K562 (cell line): ENCODE results near the gene RIPOR2. TPM values are rescaled to one million over a fixed set of nuclear protein-coding genes. Genes with fewer than 3 reads are reported as not detected.

Experiments used
- ATAC-seq: fragments of 200-7000 bp; cut with Tn5 transposase; 3 replicates; pipeline ENCODE4 v1.9.1; 2020; ENCODE audit warnings: moderate library complexity
- BruUV-seq: library from RNA; stranded (reverse); fragments of 400-500 nt; replicated peaks from 2 replicates; lab custom pipeline; 2021; lab: Mats Ljungman, UMichigan
- CTCF ChIA-PET: fragments of 300-600 bp; formaldehyde crosslinking; extraction: SDS; loops from one replicate; lab custom pipeline; 2021; ENCODE audit warnings: low intra/inter-chr PET ratio; lab: Yijun Ruan, JAX
- POLR2A ChIA-PET: fragments of 300-600, 350-650 bp; sonication (Branson Sonifier 250); formaldehyde crosslinking; extraction: SDS; loops from one replicate; lab custom pipeline; 2021; ENCODE audit warnings: antibody characterized with exemption, inconsistent platforms; lab: Yijun Ruan, JAX
- DNase-seq, 4 experiments: peaks; one replicate each; pipeline versions ENCODE4 v3.0.0 to v3.0.0-alpha.2; 2011 to 2018; ENCODE audit warnings: low spot score in 3 of 4, mixed read lengths in 3 of 4; ENCODE audit errors: extremely low read depth in 1 of 4
- FAIRE-seq: peaks from 2 replicates; lab custom pipeline; 2011; peaks lifted over from hg19 to GRCh38; lab: Jason Lieb, UNC
- H2AFZ ChIP-seq: 2 replicates; pipeline ENCODE4 v1.6.0; 2011; ENCODE audit warnings: low read depth, low read length, control low read depth, inconsistent platforms
- H3K27ac ChIP-seq: fragments of 200-600 bp; 3 replicates; pipeline ENCODE4 v1.8.0; 2011; ENCODE audit warnings: low read depth, mild to moderate bottlenecking, control low read depth, inconsistent platforms, low read length, moderate library complexity, mixed read lengths; ENCODE audit errors: extremely low read depth
- H3K27me3 ChIP-seq, 2 experiments: fragments of 300-600 bp in 1 of 2; 2 replicates in 1 of 2; 3 replicates in 1 of 2; pipeline versions ENCODE4 v1.6.0 to v1.8.0; 2011; ENCODE audit warnings: inconsistent platforms in 2 of 2, low read length in 2 of 2, mild to moderate bottlenecking in 1 of 2, mixed read lengths in 1 of 2, moderate library complexity in 1 of 2; ENCODE audit not compliant: control insufficient read depth in 2 of 2, insufficient read depth in 2 of 2
- H3K36me3 ChIP-seq: fragments of 300-600 bp; 3 replicates; pipeline ENCODE4 v1.8.0; 2011; ENCODE audit warnings: mild to moderate bottlenecking, low read length, inconsistent platforms; ENCODE audit not compliant: control insufficient read depth, insufficient read depth
- H3K4me1 ChIP-seq, 2 experiments: fragments of 200-600 bp in 1 of 2; replicated peaks in 1 of 2; 2 replicates in 1 of 2; 3 replicates in 1 of 2; pipeline versions ENCODE4 v1.5.1 to v1.8.0; 2011; ENCODE audit warnings: inconsistent platforms in 2 of 2, low read length in 2 of 2, mild to moderate bottlenecking in 1 of 2, mixed read lengths in 1 of 2, moderate library complexity in 1 of 2; ENCODE audit not compliant: control insufficient read depth in 2 of 2, insufficient read depth in 2 of 2
- H3K4me2 ChIP-seq: 2 replicates; pipeline ENCODE4 v1.6.1; 2011; ENCODE audit warnings: low read length, control low read depth, inconsistent platforms, mixed read lengths; ENCODE audit not compliant: insufficient read depth
- H3K4me3 ChIP-seq: fragments of 200-600 bp; sonication (generic), shearing (Covaris generic); 2 replicates; pipeline ENCODE4 v1.5.1; 2016; ENCODE audit warnings: control low read depth, inconsistent platforms
- H3K79me2 ChIP-seq: fragments of 200-600 bp; 3 replicates; pipeline ENCODE4 v1.8.0; 2011; ENCODE audit warnings: low read length, inconsistent platforms; ENCODE audit not compliant: control insufficient read depth, insufficient read depth
- H3K9ac ChIP-seq, 2 experiments: 2 replicates each; pipeline versions ENCODE4 v1.6.0 to v1.6.1; 2011; ENCODE audit warnings: low read depth in 2 of 2, low read length in 2 of 2, control low read depth in 1 of 2, inconsistent platforms in 1 of 2, mild to moderate bottlenecking in 1 of 2, mixed read lengths in 1 of 2; ENCODE audit not compliant: insufficient read depth in 1 of 2
- H3K9me1 ChIP-seq: one replicate; pipeline ENCODE4 v1.6.0; 2011; ENCODE audit warnings: inconsistent platforms, mild to moderate bottlenecking, low read length, moderate library complexity; ENCODE audit not compliant: control insufficient read depth, insufficient read depth
- H3K9me3 ChIP-seq: replicated peaks from 2 replicates; pipeline ENCODE4 v1.5.1; 2011; ENCODE audit warnings: low read depth, low read length, inconsistent platforms; ENCODE audit not compliant: control insufficient read depth, insufficient read depth
- H4K20me1 ChIP-seq: replicated peaks from 2 replicates; pipeline ENCODE4 v1.6.1; 2011; ENCODE audit warnings: low read length, inconsistent platforms, mixed read lengths; ENCODE audit not compliant: control insufficient read depth, insufficient read depth
- CBX8 ChIP-seq: fragments of 200-600 bp; sonication (generic); IDR thresholded peaks from 2 replicates; pipeline ENCODE4 v1.6.1; 2012; ENCODE audit warnings: borderline replicate concordance, mixed run types, low read depth, mild to moderate bottlenecking, moderate library complexity, mixed read lengths, low read length, control low read depth, inconsistent platforms; ENCODE audit not compliant: poor library complexity, severe bottlenecking; ENCODE audit errors: extremely low read depth
- ETS1 ChIP-seq: conservative IDR thresholded peaks from 2 replicates; pipeline ENCODE4 v1.6.1; 2011; ENCODE audit warnings: low read depth, mild to moderate bottlenecking, low read length; ENCODE audit not compliant: control insufficient read depth
- GATA2 ChIP-seq: sonication (generic); formaldehyde crosslinking; IDR thresholded peaks from 2 replicates; pipeline ENCODE4 v1.4.0; 2020; ENCODE audit warnings: mild to moderate bottlenecking, missing genetic modification reagents
- GTF2A2 ChIP-seq: IDR thresholded peaks from 2 replicates; pipeline ENCODE4 v1.6.1; 2016; ENCODE audit warnings: mild to moderate bottlenecking, missing genetic modification characterization, missing compliant biosample characterization
- NCOA6 ChIP-seq: fragments of 450-650 bp; IDR thresholded peaks from 2 replicates; pipeline ENCODE4 v1.6.1; 2017; ENCODE audit warnings: mild to moderate bottlenecking
- PCBP1 ChIP-seq: fragments of 200-400 bp; formaldehyde crosslinking; IDR thresholded peaks from 2 replicates; pipeline ENCODE4 v1.6.1; 2018; ENCODE audit warnings: mild to moderate bottlenecking, low read depth, low read length; ENCODE audit not compliant: poor library complexity, severe bottlenecking
- POLR2G ChIP-seq: fragments of 200-400 bp; formaldehyde crosslinking; IDR thresholded peaks from 2 replicates; pipeline ENCODE4 v1.6.1; 2017; ENCODE audit warnings: low read depth, mild to moderate bottlenecking, antibody characterized with exemption, low read length, moderate library complexity
- SMAD3 ChIP-seq: fragments of 450-650 bp; formaldehyde crosslinking; conservative IDR thresholded peaks from 2 replicates; pipeline ENCODE4 v1.4.0; 2020; ENCODE audit warnings: mild to moderate bottlenecking
- SRSF3 ChIP-seq: fragments of 200-400 bp; formaldehyde crosslinking; IDR thresholded peaks from 2 replicates; pipeline ENCODE4 v1.6.1; 2016; ENCODE audit warnings: mild to moderate bottlenecking, low read length, moderate library complexity; ENCODE audit not compliant: insufficient read depth
- TAF9B ChIP-seq: fragments of 450-650 bp; IDR thresholded peaks from 2 replicates; pipeline ENCODE4 v1.6.1; 2018; ENCODE audit warnings: mild to moderate bottlenecking; ENCODE audit not compliant: partially characterized antibody
- TARDBP ChIP-seq: fragments of 450-650 bp; IDR thresholded peaks from 2 replicates; pipeline ENCODE4 v1.6.1; 2016
- TRIM24 ChIP-seq, 2 experiments: fragments of 450-650 bp; IDR thresholded peaks; 2 replicates each; pipeline ENCODE4 v1.6.1; 2016
- U2AF1 ChIP-seq: fragments of 200-400 bp; formaldehyde crosslinking; optimal IDR thresholded peaks from 2 replicates; pipeline ENCODE3; 2017; ENCODE audit warnings: mild to moderate bottlenecking, low read depth, low read length, moderate library complexity
- ZBED1 ChIP-seq: IDR thresholded peaks from 2 replicates; pipeline ENCODE4 v1.6.1; 2014
- ZBTB8A ChIP-seq: fragments of 450-650 bp; IDR thresholded peaks from 2 replicates; pipeline ENCODE4 v1.6.1; 2018; ENCODE audit warnings: mild to moderate bottlenecking, moderate library complexity; ENCODE audit not compliant: partially characterized antibody
- ZHX1 ChIP-seq: fragments of 150-350 bp; conservative IDR thresholded peaks from 2 replicates; pipeline ENCODE4 v1.6.1; 2014; ENCODE audit warnings: low read length
- ZNF274 ChIP-seq: IDR thresholded peaks from 2 replicates; pipeline ENCODE4 v1.6.1; 2011; ENCODE audit warnings: low read depth, mild to moderate bottlenecking, low read length, moderate library complexity, borderline replicate concordance
- ZNF408 ChIP-seq: fragments of 250-450 bp; sonication (Bioruptor Pico); IDR thresholded peaks from 2 replicates; pipeline ENCODE4 v1.4.0; 2020; ENCODE audit warnings: low read depth, mild to moderate bottlenecking, moderate library complexity
- WGBS: fragments of 100-300 bp; shearing (Covaris generic); methylation state at CpG from one replicate; pipeline ENCODE4 v1.1.6; 2016; ENCODE audit warnings: low coverage, mixed read lengths; ENCODE audit not compliant: insufficient coverage; ENCODE audit errors: missing lambda C conversion rate; 5-methylcytosine and 5-hydroxymethylcytosine counted together
- in situ Hi-C: fragments of 300-500 bp; cut with MboI; formaldehyde crosslinking; loops from 4 replicates; pipeline ENCODE4 v1.15.0; 2018; ENCODE audit warnings: inconsistent platforms, mixed read lengths
- intact Hi-C: fragments of 100-400 bp; cut with micrococcal nuclease; formaldehyde crosslinking; loops from 2 replicates; pipeline ENCODE4 v1.14.2; 2022
- polyA plus RNA-seq, 8 experiments: library from polyadenylated mRNA; depleted of rRNA in 4 of 8; stranded (reverse) in 5 of 8; unstranded in 3 of 8; fragments of >200 nt; fragmentation: Nextera tagmentation in 2 of 8; fragmentation: Illumina TruSeq in 1 of 8; extraction: Ambion mirVana in 2 of 8; extraction: Trizol in 1 of 8; gene quantifications; 2 replicates each; pipeline versions ENCODE4 v1.2.1 to v1.2.3, GENCODE V29; 2011 to 2014; ENCODE audit warnings: inconsistent platforms in 1 of 8, missing spikeins in 1 of 8
- total RNA-seq, 7 experiments: library from RNA; depleted of rRNA in 6 of 7; stranded (reverse); fragments of >200 nt in 6 of 7; fragmentation: Illumina TruSeq in 2 of 7; extraction: Trizol in 2 of 7; gene quantifications; 2 replicates each; pipeline versions ENCODE4 v1.2.1 to v1.2.3, GENCODE V29; 2011 to 2021; ENCODE audit warnings: low replicate concordance in 1 of 7

The RIPOR2 gene
- total and polyA plus RNA-seq, 9 of the 15 experiments (the other 6 are each of a cell fraction or from before 2014, with no cell fraction given) = 0.04 to 1.0 (median 0.47) TPM; not detected in 2

GRCh38 chr6:24807584-24807983 lies 128.2 kb downstream of the RIPOR2 start:
- H3K4me1 ChIP-seq = no peaks in the 10 kb centered on the region
- FAIRE-seq = no peak
- H3K27ac ChIP-seq = no peak overlapping the region
- H3K9me3 ChIP-seq = no peaks in the 10 kb centered on the region
- H3K79me2 ChIP-seq = no peaks in the 10 kb centered on the region
- in situ Hi-C loops (no loop called here), intact Hi-C loops (no loop called here)
- 10% methylated on average over 3 of the region's 3 CpGs for WGBS
- no TSS peak for BruUV-seq
- no peak overlapping the region for H3K9ac ChIP-seq
- ChIA-PET POLR2A (interaction anchor here (1.6 to 2.6 kb wide), 2 partner anchors 11 to 17 kb away, joined by 3 to 9 read pairs; no protein-coding TSS in a partner anchor), CTCF (no interaction called here)
- no peaks in the 10 kb centered on the region for H4K20me1 ChIP-seq
- no peaks in the 10 kb centered on the region for H3K9me1 ChIP-seq
- no peaks in the 10 kb centered on the region for H3K36me3 ChIP-seq
- no peak overlapping the region for H3K4me3 ChIP-seq
- DNase-seq = no peak
- H2AFZ ChIP-seq = no peak overlapping the region
- ATAC-seq = no peak
- peaks cover 11 to 14% of the 10 kb centered on the region in 2 experiments; a peak in 4 of 5 replicates for H3K27me3 ChIP-seq
- no peak overlapping the region for H3K4me2 ChIP-seq
- TF ChIP-seq U2AF1 = no peak
- no peak for TF ChIP-seq ETS1
- TF ChIP-seq CBX8 = no peak
- no peak for TF ChIP-seq ZBED1
- TF ChIP-seq NCOA6 = no peak
- no peak for TF ChIP-seq GATA2
- no peak for TF ChIP-seq ZNF408 (CRISPR knock-in tag)
- no peak for TF ChIP-seq TARDBP
- TF ChIP-seq SRSF3 = no peak
- no peak for TF ChIP-seq ZHX1
- no peak for TF ChIP-seq TAF9B
- no peak for TF ChIP-seq SMAD3 (CRISPR knock-in tag)
- no peak for TF ChIP-seq PCBP1
- no peak for TF ChIP-seq GTF2A2 (tag)
- no peak for TF ChIP-seq ZNF274
- no peak for TF ChIP-seq TRIM24 (IDR thresholded peaks at IDR 0.05)
- TF ChIP-seq ZBTB8A = no peak
- TF ChIP-seq POLR2G = no peak
